ENCODE results near the gene ZDHHC3. TPM values are rescaled to one million over a fixed set of nuclear protein-coding genes. Genes with fewer than 3 reads are reported as not detected.

ZDHHC3 gene
- total RNA-seq, 2 donors from 2014 or later, result 63.7 to 69.7 TPM

DNA sequence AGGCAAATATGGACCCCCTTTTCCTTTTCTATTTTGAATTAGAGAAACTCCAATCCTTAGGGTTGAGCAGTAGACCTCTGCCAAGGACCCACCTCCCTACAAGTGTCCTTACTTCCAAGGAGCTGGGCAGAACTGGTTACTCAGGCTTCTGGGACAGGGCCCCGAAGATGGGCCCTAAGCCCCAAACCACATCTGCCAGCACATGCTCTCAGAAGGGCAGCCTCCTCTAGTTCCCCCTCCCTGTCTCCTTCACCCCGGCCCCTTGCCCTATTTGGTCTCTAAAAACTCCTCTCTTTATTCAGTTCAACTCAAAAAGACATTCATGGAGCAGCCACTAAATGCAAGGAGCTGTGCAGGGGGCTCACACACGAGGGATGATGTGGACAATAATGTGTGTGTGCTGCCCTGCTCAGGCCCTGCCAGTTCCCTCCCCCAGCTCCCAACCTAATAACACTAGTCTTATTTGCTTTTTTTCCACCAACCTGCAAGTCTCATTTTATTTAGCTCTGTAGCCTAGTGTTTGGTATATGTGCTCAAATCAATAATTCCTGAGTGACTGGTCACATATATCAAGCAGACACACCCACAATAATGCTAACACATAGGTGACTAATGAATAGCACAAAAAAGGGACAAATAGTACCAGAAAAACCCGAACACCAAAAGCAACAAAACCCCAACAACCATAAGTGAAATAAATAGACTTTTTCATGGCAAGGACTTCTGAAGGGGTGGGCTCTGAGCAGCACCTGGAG is 12.2 kb downstream of the ZDHHC3 start:
- Mint-ChIP-seq H3K9me3 (no peaks in the 10 kb centered on the region), H3K36me3 (ENCODE audit: low read depth) (peaks cover 8% of the 10 kb centered on the region), H3K27me3 (ENCODE audit: insufficient read depth) (no peaks in the 10 kb centered on the region), H3K4me3 (no peak overlapping the region), H3K4me1 (peaks cover 11% of the 10 kb centered on the region), H3K27ac (peak overlapping the region; percentile 4)
- Histone ChIP-seq H3K27me3 (ENCODE audit: control insufficient read depth, insufficient read depth, low read length, poor library complexity, severe bottlenecking) (no peaks in the 10 kb centered on the region), H3K4me3 (ENCODE audit: low read length) (no peak overlapping the region), H3K27ac (ENCODE audit: low read depth, low read length) (no peak overlapping the region), H3K9ac (ENCODE audit: extremely low read depth, low read length, poor library complexity, severe bottlenecking) (no peak overlapping the region), H3K9me3 (ENCODE audit: control insufficient read depth, low read length) (no peaks in the 10 kb centered on the region), H3K4me1 (ENCODE audit: control insufficient read depth, insufficient read depth, low read length) (no peaks in the 10 kb centered on the region), H3K36me3 (ENCODE audit: control insufficient read depth, insufficient read depth, low read length) (peaks cover 6% of the 10 kb centered on the region)
- TF ChIP-seq, protein P1, sequence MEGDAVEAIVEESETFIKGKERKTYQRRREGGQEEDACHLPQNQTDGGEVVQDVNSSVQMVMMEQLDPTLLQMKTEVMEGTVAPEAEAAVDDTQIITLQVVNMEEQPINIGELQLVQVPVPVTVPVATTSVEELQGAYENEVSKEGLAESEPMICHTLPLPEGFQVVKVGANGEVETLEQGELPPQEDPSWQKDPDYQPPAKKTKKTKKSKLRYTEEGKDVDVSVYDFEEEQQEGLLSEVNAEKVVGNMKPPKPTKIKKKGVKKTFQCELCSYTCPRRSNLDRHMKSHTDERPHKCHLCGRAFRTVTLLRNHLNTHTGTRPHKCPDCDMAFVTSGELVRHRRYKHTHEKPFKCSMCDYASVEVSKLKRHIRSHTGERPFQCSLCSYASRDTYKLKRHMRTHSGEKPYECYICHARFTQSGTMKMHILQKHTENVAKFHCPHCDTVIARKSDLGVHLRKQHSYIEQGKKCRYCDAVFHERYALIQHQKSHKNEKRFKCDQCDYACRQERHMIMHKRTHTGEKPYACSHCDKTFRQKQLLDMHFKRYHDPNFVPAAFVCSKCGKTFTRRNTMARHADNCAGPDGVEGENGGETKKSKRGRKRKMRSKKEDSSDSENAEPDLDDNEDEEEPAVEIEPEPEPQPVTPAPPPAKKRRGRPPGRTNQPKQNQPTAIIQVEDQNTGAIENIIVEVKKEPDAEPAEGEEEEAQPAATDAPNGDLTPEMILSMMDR (conservative IDR thresholded peaks at IDR 0.05), result no peak
- 90% methylated on average over 3 of the region's 4 CpGs; no CpG with 5 or more reads in 1 of the 2 experiments for WGBS, 2 experiments (ENCODE audit: insufficient coverage in 1 of 2, insufficient read length in 1 of 2)
- DNase-seq, result no peak

DNA sequence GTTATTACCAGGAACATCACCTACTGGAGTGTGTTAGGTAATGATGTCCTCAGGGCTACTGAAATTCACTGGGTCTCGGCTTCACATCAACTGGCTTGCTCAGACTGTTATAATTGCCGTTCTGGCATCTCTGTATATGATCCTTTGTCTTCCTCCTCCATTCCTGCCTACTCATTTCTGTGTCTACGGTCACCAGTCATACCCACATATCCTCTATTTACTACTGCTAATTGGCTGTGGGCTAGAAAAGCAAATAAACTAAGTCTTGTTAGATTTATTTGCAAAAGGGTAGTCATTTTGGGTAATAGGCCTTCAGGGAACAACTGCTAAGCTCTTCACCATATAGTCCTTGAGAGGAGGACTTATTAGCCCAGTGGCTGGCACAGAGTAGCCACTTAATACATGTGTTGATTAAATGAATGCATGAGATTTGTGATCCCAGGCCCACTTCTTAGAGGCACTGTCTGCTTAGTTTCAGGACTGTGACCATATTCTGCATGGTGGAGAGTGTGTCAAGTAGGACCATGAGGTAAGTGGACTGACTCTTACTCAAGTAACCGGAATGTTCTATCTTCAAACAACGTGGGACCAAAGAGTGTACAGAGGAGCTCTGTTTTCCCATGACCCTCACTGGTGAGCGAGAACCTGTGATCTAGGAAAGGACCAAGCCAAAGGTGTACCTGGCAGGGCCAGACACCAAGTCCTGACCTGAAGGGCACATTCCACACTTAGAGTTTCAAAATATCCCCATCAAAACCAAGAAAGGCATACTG is 13.2 kb downstream of the ZDHHC3 start:
- Histone ChIP-seq H3K36me3 (ENCODE audit: control insufficient read depth, insufficient read depth, low read length) (peaks cover 16% of the 10 kb centered on the region), H3K4me1 (ENCODE audit: control insufficient read depth, insufficient read depth, low read length) (no peaks in the 10 kb centered on the region), H3K9ac (ENCODE audit: extremely low read depth, low read length, poor library complexity, severe bottlenecking) (no peak overlapping the region), H3K9me3 (ENCODE audit: control insufficient read depth, low read length) (no peaks in the 10 kb centered on the region), H3K4me3 (ENCODE audit: low read length) (no peak overlapping the region), H3K27me3 (ENCODE audit: control insufficient read depth, insufficient read depth, low read length, poor library complexity, severe bottlenecking) (no peaks in the 10 kb centered on the region), H3K27ac (ENCODE audit: low read depth, low read length) (no peak overlapping the region)
- peaks cover 15% of the 10 kb centered on the region for H3K36me3 Mint-ChIP-seq (ENCODE audit: low read depth)
- H3K27me3 Mint-ChIP-seq (ENCODE audit: insufficient read depth), result no peaks in the 10 kb centered on the region
- TF ChIP-seq, protein P1 (conservative IDR thresholded peaks at IDR 0.05), result no peak
- DNase-seq, result no peak
- WGBS, 2 experiments (ENCODE audit: insufficient coverage in 1 of 2, insufficient read length in 1 of 2), result 94 to 98% methylated on average over 5 to 6 of the region's 6 CpGs
- no peak overlapping the region for H3K27ac Mint-ChIP-seq
- H3K4me3 Mint-ChIP-seq, result no peak overlapping the region
- H3K9me3 Mint-ChIP-seq, result no peaks in the 10 kb centered on the region
- peaks cover 11% of the 10 kb centered on the region for H3K4me1 Mint-ChIP-seq

DNA sequence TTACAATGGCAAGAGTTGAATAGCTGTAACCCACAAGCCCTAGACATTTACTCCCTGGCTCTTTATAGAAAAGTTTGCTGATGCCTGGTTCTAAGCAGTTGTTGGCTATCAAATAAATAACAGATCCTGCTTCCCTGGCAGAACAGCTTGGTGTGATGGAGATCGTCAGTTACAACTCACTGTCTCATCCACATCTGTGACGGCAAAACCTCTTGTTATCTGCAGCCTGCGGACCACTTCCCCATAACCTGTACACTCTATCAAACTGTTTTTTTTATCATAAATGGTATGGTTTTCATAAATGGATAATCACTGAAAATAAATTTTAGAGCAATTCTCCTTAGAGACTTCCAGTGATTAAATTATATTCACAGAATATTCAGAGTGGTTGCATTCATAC is 14.1 kb downstream of the ZDHHC3 start:
- no peak for DNase-seq
- peaks cover 11% of the 10 kb centered on the region for H3K4me1 Mint-ChIP-seq
- Histone ChIP-seq H3K36me3 (ENCODE audit: control insufficient read depth, insufficient read depth, low read length) (peaks cover 19% of the 10 kb centered on the region), H3K9me3 (ENCODE audit: control insufficient read depth, low read length) (no peaks in the 10 kb centered on the region), H3K9ac (ENCODE audit: extremely low read depth, low read length, poor library complexity, severe bottlenecking) (no peak overlapping the region), H3K27ac (ENCODE audit: low read depth, low read length) (no peak overlapping the region), H3K4me3 (ENCODE audit: low read length) (no peak overlapping the region), H3K4me1 (ENCODE audit: control insufficient read depth, insufficient read depth, low read length) (no peaks in the 10 kb centered on the region), H3K27me3 (ENCODE audit: control insufficient read depth, insufficient read depth, low read length, poor library complexity, severe bottlenecking) (no peaks in the 10 kb centered on the region)
- TF ChIP-seq, protein P1 (conservative IDR thresholded peaks at IDR 0.05), result no peak
- no peak overlapping the region for H3K27ac Mint-ChIP-seq
- H3K36me3 Mint-ChIP-seq (ENCODE audit: low read depth), result peaks cover 15% of the 10 kb centered on the region
- no peaks in the 10 kb centered on the region for H3K27me3 Mint-ChIP-seq (ENCODE audit: insufficient read depth)
- WGBS, 2 experiments (ENCODE audit: insufficient coverage in 1 of 2, insufficient read length in 1 of 2), result 93 to 100% methylated on average over 2 to 3 of the region's 3 CpGs
- no peak overlapping the region for H3K4me3 Mint-ChIP-seq
- no peaks in the 10 kb centered on the region for H3K9me3 Mint-ChIP-seq

Data from endodermal cell (in vitro differentiated cells).